Stomach (tissue), 4 donors: ENCODE data around the gene FHOD3.

Experiments used
- EP300 ChIP-seq: sonication (generic); formaldehyde crosslinking; IDR thresholded peaks from one replicate; pipeline ENCODE4 v1.6.1; 2017; ENCODE audit warnings: antibody characterized with exemption
- POLR2A ChIP-seq, 4 donors: fragments of 450-650 bp; IDR thresholded peaks; one replicate each; pipeline ENCODE4 v1.6.1; 2016; ENCODE audit warnings: antibody characterized with exemption in 4 of 4, control low read depth in 2 of 4, mild to moderate bottlenecking in 1 of 4, moderate library complexity in 1 of 4

DNA sequence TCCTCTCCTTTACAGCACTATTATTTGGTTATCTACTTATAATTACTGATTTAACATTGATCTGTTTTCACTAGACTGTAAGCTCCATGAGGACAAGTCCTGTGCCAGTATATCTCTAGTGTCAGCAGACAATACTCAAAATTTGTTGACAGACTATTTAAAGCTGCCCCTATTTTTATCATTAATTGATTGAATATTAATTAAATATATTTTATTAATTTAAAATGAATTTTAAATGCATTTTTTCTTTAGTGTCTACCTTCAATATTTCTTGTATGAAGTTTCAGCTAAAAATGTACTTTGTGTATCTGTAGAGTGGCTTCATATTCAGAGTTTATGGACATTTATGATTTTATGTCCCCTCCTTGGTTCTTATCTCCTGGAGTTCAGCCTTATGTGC, 26.4 kb upstream of the FHOD3 start:
- TF ChIP-seq EP300 (no peak), POLR2A (IDR thresholded peaks at IDR 0.05) (no peak)
